NCI-H446 (cell line): ENCODE results near the gene CDH24.

ENCODE experiments used
- DNase-seq, 2 experiments: peaks; one replicate each; lab custom pipeline; 2025; lab: John Stamatoyannopoulos, UW

The CDH24 gene, protein sequence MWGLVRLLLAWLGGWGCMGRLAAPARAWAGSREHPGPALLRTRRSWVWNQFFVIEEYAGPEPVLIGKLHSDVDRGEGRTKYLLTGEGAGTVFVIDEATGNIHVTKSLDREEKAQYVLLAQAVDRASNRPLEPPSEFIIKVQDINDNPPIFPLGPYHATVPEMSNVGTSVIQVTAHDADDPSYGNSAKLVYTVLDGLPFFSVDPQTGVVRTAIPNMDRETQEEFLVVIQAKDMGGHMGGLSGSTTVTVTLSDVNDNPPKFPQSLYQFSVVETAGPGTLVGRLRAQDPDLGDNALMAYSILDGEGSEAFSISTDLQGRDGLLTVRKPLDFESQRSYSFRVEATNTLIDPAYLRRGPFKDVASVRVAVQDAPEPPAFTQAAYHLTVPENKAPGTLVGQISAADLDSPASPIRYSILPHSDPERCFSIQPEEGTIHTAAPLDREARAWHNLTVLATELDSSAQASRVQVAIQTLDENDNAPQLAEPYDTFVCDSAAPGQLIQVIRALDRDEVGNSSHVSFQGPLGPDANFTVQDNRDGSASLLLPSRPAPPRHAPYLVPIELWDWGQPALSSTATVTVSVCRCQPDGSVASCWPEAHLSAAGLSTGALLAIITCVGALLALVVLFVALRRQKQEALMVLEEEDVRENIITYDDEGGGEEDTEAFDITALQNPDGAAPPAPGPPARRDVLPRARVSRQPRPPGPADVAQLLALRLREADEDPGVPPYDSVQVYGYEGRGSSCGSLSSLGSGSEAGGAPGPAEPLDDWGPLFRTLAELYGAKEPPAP

DNA sequence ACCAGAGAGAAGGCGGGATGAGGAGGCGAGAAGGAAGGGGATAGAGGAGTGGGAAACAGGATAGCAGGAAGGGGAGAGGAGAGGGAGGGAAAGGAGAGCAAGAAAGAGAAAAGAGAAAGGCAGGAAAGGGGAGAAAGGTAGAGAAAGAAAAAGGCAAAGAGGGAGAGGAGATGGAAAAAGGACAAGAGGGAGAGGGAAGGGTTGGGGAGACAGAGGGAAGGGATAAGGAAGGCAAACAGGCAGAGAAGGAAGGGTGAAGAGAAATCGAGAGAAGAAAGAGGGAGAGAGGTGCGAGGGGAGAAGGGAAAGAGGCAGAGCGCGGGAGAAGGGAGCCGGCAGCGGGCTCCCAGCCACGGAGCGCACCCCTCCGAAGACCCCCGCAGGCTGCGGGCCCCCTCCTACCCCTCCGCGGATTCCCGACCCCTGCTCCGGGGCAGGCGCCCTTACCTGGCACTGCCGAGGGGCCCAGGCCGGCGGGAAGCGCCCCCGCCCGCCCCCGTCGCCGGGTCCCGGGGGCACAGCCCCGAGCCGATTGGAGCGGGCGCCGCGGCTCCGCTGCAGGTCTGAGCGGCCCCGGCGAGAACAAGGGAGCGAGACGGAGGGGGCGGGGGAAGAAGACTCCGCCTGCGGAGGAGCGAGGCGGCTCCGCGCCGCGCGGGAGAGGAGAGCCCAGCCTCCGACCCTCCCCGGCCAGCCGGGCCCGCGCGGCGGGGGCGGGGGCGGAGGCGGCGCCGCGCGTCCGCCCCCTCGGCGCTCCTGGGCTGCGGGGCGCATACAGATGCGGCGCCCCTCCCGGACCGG, at the start of gene CDH24:
TSS of gene CDH24 (minus strand) at position 565 of the 801 bp plus-strand sequence. CDS start 1,787 bp downstream, outside the sequence.
- no peak for DNase-seq

DNA sequence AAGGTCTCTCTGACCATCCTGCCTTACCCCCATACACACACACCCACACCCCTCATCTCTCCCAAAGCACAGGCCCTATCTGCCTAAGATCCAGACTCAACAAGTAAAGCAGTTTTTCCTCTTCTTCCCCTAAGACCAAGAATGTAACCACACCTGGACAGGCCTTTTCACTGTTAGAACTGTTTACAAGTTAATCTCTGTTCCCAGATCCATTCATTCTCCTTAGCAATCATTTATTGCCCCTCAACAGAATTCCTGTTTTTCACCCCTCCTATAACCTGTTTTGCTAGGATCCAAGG, 49.4 kb upstream of the CDH24 start:
- DNase-seq = no peak

DNA sequence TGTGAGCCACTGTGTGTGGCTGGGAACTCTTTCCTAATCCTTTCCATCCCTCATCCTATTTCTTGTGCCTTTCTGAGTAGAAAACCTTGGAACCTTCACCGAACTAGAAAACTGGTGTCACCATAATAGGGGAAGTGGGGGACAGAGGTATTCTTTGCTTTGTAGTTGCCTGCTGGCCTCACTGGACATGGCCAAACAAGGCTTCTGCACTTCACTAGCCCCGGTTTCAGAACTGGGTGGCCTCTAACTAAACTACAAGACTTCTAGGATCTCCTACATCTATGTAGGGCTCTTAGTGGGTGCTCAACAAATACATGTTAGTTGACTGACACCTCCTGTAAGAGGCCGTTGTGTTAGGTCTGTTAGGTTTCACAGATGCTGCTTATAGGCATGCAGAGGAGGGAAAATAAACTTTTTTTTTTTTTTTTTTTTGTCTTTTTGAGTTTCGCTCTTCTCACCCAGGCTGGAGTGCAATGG, 48.1 kb upstream of the CDH24 start:
- DNase-seq = no peak

DNA sequence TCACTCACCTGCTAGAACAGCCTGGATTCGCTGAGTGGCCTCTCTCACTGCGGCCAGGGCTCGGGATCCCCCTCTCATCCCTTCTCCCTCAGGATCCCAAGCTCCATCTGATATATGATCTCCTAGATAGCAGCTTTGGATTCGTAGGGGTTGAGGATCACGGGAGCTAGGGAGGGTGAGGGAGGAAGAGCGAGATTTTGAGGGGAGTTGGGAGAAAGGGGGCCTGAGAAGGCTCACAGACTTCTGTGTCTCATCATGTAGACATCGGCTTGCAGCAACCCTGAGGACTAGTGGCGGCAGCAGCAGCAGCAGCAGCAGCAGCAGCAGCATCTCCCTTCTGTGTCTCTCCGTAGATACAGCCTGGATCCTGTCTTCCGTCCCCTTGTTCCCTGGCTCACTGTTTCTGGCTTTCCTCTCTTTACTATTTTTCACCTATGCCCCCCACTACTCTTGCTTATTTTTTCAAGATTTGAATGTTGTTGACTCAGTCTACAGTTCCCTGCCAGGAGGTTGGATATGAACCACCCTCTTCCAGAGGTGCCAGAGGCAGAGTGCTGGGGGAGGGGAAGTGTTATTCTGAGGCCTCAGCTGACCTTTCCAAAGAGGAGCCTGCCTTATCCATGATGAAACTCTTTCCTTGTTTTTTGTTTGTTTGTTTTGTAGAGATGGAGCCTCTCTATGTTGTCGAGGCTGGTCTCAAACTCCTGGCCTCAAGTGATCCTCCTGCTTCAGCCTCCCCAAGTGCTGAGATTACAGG, 47.4 kb upstream of the CDH24 start, which contains the start of gene CIROP:
TSS of gene CIROP (minus strand) at position 399 of the 757 bp plus-strand sequence. CDS start at position 330, 69 bp downstream.
- DNase-seq = no peak

DNA sequence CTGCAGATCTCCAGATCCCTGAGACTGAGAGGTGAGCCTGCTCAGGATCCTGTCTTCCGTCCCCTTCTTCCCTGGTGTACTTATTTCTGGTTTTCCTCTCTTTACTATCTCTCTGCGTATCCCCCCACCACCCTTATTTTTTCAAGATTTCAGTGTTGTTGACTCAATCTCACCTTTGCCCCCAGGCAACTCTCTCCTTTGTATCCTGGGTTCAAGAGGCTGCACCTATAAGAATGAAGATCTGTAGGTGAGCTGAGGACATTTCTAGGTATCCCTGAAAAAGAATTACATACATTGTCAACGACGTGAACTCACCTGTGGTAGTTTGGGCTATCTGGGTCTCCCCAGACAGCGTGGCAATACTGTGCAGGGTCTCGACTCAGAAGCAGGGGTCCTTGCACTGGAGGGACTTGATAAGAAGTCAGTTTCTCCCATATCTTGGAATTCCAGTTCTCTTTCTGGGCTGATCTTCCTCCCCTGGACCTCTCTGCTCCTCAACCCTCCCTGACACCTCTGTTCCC, 46.8 kb upstream of the CDH24 start:
- DNase-seq = no peak

DNA sequence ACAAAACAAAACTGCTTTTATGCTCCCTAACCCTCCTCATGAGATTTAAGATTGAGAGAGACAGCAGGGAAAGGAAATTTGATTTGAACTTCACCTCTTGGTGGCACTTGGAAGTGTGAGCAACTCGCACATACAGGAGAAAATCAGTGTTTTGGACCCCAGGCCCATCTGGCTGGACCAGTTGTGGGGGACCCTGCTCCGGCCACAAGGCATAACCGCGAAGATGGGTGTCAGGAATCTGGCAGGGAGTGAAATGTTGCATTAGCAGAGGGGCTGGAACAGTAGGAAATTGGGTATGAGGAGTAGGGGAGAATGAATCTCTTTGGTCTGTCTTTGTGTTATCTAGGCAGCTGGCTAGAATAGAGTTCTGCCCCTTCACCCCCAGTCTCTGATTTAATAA, 46.3 kb upstream of the CDH24 start:
- DNase-seq = no peak

DNA sequence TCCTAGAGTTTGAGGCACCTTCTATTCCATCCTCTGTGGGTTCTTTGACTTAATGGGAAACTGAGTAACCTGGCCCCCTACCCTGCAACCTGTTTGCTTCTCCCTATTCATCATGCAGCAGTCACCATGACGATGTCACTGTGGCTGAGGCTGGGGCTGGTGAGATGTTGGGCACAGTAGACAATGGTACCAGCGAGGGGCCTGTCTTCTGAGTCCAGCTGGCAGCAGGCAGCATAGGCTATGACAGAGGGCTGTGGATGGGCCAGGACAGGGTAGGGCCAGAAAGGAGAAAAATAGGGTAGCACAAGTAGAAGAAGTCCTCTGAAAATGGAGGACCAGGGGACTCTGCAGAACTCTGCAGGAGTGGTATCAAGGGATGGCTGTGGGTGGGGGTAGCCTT, 45.5 kb upstream of the CDH24 start:
- no peak for DNase-seq

DNA sequence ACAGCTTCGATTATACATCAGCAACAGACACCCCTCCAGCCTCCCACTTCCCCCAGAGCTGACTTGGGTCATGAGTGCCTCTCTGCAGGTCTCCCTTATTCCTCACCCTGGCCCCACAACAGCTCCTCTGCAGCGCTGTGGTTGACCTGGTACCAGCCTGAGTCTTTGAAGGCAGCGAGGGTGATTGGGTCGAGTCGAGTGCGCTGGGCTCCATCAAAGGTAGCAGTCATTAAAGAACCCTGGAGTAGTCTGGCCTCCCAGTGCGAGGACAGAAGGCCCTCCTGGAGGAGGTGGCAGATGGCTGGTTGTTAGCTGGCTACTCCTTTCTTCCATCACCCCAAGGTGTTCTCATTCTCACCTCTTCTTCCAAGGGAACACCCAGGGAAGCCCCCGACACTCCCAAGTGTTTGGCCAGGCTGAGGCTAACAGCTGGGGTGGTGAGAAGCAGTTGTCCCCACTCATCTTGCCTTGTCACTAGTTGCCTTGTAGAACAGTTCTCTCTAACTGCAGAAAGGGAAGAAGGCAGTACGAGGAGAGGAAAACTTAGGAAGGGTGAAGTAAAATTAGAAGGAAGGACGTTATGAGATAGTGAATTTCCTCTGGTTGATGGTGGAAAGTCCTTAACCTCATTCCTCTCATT, 44.8 kb upstream of the CDH24 start:
- no peak for DNase-seq

DNA sequence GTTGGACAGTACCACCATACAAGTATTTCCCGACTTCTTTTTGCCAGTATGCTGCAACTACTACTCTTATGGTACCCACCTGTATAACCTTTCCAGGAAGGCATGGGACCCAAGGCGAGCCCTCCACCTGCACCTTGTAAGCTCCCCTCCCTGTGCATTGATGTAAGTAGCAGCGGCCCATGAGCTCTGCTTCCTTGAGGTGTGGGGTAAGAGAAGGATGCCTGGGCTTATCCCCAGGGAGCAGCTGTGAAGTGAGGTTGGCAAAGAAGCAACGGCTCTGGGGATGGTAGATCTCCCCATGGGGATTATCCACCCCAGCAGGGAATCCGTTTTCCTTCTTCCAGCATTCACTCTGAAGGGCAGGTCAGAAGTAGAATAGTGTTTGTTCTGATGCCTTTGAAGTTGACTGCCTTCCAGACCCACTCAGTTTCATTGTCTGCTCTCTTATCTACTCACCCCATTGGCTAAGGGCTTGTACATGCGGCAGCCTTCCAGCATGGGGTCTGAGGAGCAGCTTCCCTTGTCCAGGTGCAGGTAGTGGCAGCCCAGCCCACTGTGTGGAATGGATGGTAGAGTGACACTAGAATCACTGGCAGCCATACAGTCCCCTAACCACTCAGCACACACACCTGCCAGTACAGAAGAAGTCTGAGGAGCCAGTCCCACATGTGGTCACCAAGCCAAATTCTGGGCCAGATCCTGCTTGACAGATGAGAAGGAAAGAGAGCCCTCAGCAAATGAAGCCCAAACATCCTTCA, 44.1 kb upstream of the CDH24 start:
- no peak for DNase-seq

DNA sequence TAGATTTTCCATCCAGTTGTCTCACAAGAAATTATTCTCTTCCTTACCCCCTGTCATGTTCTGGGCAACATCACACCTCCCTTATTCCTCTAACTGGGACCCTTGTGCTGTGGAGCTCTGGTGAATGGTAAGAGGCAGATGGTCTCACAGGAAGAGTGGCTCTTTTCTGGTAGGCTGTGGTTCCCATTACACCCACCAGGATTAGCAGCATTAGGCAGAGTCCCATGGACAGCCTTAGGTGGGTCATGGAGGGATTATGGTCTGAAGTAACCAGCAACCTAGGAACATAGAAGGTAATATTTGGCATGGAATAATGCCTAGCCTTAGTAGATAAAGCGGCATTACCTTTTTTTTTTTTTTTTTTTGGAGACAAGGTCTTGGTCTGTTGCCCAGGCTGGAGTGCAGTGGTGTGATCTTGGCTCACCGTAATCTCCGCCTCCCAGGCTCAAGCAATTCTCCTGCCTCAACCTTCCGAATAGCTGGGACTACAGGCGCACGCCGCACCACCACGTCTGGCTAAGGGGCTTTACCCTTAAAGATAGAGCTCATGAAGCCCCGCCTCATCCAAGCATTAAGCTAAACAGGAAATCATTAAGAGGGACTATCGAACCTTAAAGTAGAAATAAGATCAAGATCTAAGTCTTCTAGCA, 42.0 kb upstream of the CDH24 start:
- DNase-seq = no peak

DNA sequence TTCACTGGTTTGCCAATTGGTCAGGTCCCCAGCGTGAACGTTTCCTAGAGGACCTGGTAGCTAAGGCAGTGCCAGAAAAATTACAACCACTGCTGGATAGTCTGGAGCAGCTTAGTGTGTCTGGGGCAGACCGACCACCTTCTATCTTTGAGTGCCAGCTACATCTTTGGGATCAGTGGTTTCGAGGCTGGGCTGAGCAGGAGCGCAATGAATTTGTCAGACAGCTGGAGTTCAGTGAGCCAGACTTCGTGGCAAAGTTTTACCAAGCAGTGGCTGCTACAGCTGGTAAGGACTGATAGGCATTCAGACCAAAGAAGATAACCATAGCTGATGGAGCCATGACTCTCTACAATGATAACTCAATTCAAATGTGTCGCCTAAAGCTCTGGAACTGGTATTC, 40.5 kb upstream of the CDH24 start:
- DNase-seq = no peak

DNA sequence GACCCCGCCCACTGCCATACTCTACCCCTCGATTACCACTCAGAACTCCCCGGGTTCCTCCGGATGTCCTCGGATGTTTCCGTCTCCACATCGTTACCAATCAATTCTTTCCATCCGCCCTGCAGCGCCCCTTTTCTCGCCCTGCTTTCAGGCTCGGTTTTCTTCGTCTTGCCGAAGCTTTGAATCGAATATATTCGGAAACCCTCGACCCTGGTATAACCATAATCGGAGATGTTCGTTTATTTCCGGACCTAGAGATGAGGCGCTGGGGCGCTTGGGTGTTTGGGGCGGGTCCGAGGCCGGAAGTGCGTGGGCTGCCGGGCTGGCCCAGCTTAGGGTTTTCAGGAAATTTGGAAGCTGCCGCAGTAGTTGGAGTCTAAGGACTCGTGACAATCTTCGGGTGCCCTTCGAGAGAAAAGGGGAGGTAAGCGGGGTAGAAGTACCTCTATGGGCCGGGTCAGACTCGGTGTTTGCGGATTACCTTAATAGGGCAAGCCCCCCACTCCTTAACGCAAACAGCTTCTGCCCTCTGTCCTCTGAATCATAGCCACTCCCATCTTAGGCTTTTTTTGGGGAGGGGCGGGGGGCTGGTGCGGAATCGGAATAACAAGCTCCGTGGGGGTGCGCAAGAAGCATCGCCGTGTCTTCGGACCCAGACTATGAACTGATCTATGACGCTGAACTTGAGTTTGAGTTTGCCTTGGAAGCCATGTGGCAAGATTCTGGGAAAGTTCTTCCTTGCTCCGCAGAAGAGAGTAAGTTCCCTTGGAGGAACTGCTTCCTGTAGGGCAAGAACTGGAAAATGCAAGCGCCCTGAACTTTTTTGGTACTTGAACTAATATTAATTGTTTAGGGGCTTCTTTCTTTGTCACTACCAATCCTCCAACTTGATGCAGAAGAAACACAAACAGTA, 38.1 kb upstream of the CDH24 start, which contains the start of gene C14orf119:
TSS of gene C14orf119 (plus strand) at position 310 of the 913 bp plus-strand sequence. CDS start 2,154 bp downstream, outside the sequence.
- DNase-seq = no peak

DNA sequence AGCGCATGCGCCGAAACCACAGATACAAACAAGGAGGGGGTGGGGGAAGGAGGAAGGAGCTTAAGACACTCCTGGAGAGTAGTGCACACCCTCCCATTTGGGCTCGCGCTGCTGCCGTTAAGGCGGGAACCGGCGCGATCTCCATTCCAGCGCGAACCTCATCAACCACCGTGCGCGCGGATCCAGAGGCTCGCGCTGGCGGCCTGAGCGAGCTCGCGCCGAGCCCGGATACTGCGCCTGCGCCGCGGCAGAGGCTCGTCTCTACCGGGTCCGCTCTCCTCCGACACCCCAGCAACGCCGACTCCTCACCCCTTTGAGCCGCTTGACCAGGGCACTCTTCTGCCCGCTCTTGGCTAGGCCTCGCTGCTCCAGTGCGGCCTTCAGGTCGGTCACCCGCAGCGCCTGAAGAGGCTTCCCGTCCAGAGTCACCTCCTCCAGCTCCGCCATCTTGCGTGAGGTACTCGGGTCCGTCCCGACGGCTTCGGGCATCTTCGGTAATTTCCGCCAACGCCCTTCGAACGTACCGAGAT, 37.4 kb upstream of the CDH24 start, which contains the start of gene ACIN1:
TSS of gene ACIN1 (minus strand) at position 471 of the 530 bp plus-strand sequence. CDS start at position 447, 24 bp downstream.
- DNase-seq = no peak

DNA sequence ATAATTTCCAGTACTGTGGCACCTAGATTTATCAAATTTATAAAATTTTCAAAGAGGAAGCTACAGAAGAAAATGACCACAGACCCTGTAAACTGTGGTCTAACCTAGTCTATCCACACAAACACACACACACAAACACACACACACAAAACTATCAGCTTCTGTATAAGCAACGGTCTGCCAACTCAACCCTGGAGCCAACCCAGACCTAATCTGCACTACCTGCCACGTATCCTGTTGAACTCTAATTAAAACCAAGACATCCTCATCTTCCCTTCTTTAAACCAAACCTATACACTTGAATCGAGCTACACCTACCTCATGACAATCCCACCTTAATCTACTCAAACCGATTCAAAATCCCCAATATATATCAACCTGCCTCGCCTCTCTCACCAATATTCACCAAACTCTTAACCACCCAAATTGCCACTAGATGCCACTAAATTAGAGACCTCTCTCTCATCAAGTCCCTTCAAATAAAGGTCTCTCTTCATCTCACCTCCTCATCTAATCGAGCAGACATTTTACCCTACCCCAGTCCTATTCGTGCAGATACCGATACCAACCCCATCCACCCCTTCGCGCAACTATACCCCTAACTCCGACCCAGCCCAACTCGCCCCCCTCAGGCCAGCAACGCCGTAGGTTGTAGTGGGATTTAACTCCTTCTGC, 36.8 kb upstream of the CDH24 start:
- no peak for DNase-seq

DNA sequence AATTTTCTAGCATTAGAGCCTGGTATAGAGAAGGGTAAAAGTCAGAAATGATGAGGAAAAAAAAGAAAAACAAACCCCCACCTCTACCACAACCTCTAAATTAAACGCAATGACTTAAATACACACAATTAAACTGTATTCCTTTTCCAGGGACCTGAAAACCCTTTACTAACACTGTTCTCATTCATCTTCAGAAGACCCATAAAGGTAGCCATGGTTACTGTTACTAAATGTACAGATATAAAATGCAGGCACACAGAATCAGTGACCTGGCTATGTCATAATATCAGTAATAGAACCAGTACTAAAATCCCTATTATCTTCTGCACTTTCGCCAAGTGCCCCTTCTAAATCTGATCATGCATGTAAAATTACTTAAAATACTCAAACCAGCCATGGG, 36.2 kb upstream of the CDH24 start:
- DNase-seq = no peak

DNA sequence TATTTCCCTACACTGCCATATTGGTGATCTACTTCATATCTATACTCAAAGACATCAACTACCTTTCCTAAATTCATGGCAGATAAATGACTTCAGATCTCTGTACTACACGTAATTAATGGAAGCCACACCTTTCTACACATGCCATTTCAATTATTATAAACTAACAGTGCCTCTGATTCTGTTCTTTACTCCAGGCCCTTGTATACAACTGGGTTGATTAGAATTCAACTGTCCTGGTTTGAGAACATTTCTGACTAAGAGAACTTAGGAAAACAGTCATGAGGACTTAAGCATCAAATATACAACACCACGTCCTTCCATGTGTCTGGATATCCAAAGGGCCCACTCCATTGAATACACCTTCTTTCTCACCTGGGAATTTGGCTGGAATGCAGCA, 35.8 kb upstream of the CDH24 start:
- DNase-seq = no peak
